Mesenchymal stem cell (in vitro differentiated cells and primary cell): ENCODE data around the gene SUGP1.

Source experiments
- DNase-seq: peaks from one replicate; pipeline ENCODE4 v3.0.0-alpha.2; 2013
- H2AFZ ChIP-seq: one replicate; pipeline ENCODE4 v1.6.1; 2013; ENCODE audit warnings: low read depth, mild to moderate bottlenecking, control low read depth, inconsistent platforms, low read length, moderate library complexity
- H2AK5ac ChIP-seq: 2 replicates; pipeline ENCODE4 v1.6.1; 2013; ENCODE audit warnings: low read length, moderate library complexity, mild to moderate bottlenecking, inconsistent platforms; ENCODE audit not compliant: severe bottlenecking
- H2BK120ac ChIP-seq: one replicate; pipeline ENCODE4 v1.6.1; 2013; ENCODE audit warnings: low read depth, mild to moderate bottlenecking, inconsistent platforms, low read length, moderate library complexity
- H2BK12ac ChIP-seq, 2 experiments: one replicate each; pipeline ENCODE4 v1.6.1; 2013; ENCODE audit warnings: inconsistent platforms in 2 of 2, low read length in 2 of 2, mild to moderate bottlenecking in 2 of 2, moderate library complexity in 2 of 2, control low read depth in 1 of 2
- H2BK15ac ChIP-seq: one replicate; pipeline ENCODE4 v1.6.1; 2013; ENCODE audit warnings: mild to moderate bottlenecking, low read depth, inconsistent platforms; ENCODE audit not compliant: poor library complexity, severe bottlenecking
- H2BK5ac ChIP-seq: 2 replicates; pipeline ENCODE4 v1.6.1; 2013; ENCODE audit warnings: low read depth, mild to moderate bottlenecking, low read length, control low read depth, inconsistent platforms; ENCODE audit not compliant: poor library complexity, severe bottlenecking
- H3K14ac ChIP-seq, 2 experiments: one replicate each; pipeline ENCODE4 v1.6.1; 2013; ENCODE audit warnings: inconsistent platforms in 2 of 2, low read length in 2 of 2, control low read depth in 1 of 2, mild to moderate bottlenecking in 1 of 2, moderate library complexity in 1 of 2
- H3K18ac ChIP-seq, 2 experiments: one replicate each; pipeline ENCODE4 v1.6.1; 2013; ENCODE audit warnings: inconsistent platforms in 2 of 2, low read length in 2 of 2, control low read depth in 1 of 2, low read depth in 1 of 2, mild to moderate bottlenecking in 1 of 2
- H3K23ac ChIP-seq, 2 experiments: one replicate each; pipeline ENCODE4 v1.6.1; 2013; ENCODE audit warnings: inconsistent platforms in 2 of 2, low read length in 2 of 2, mild to moderate bottlenecking in 2 of 2, moderate library complexity in 2 of 2, control low read depth in 1 of 2
- H3K27ac ChIP-seq: 2 replicates; pipeline ENCODE4 v1.5.1; 2013; ENCODE audit warnings: mild to moderate bottlenecking, moderate library complexity, low read length, control low read depth, inconsistent platforms; ENCODE audit not compliant: poor library complexity, severe bottlenecking
- H3K27me3 ChIP-seq, 2 experiments: 2 replicates each; pipeline versions ENCODE4 v1.6.1 to v1.7.0; 2013; ENCODE audit warnings: low read length in 2 of 2, mild to moderate bottlenecking in 2 of 2, moderate library complexity in 2 of 2, control low read depth in 1 of 2, inconsistent platforms in 1 of 2; ENCODE audit not compliant: control insufficient read depth in 1 of 2, insufficient read depth in 1 of 2
- H3K36me3 ChIP-seq, 2 experiments: 2 replicates each; pipeline versions ENCODE4 v1.6.1 to v1.7.0; 2013; ENCODE audit warnings: low read length in 2 of 2, control low read depth in 1 of 2, inconsistent platforms in 1 of 2, low read depth in 1 of 2, mild to moderate bottlenecking in 1 of 2; ENCODE audit not compliant: insufficient read depth in 2 of 2, control insufficient read depth in 1 of 2
- H3K4ac ChIP-seq, 2 experiments: one replicate each; pipeline ENCODE4 v1.6.1; 2013; ENCODE audit warnings: inconsistent platforms in 2 of 2, low read length in 2 of 2, mild to moderate bottlenecking in 2 of 2, moderate library complexity in 2 of 2, control low read depth in 1 of 2, low read depth in 1 of 2
- H3K4me1 ChIP-seq: 2 replicates; pipeline ENCODE4 v1.6.1; 2013; ENCODE audit warnings: low read depth, low read length, control low read depth; ENCODE audit not compliant: control insufficient read depth, insufficient read depth
- H3K4me2 ChIP-seq: 2 replicates; pipeline ENCODE4 v1.6.1; 2013; ENCODE audit warnings: low read length, mild to moderate bottlenecking, inconsistent platforms; ENCODE audit not compliant: poor library complexity, severe bottlenecking
- H3K4me3 ChIP-seq, 2 experiments: 2 replicates each; pipeline versions ENCODE4 v1.5.1 to v1.7.0; 2013; ENCODE audit warnings: low read length in 2 of 2, mild to moderate bottlenecking in 2 of 2, control low read depth in 1 of 2, low read depth in 1 of 2; ENCODE audit not compliant: insufficient read depth in 1 of 2
- H3K79me1 ChIP-seq: replicated peaks from 2 replicates; pipeline ENCODE4 v1.6.1; 2013; ENCODE audit warnings: mild to moderate bottlenecking, control low read depth, low read length, inconsistent platforms; ENCODE audit not compliant: poor library complexity, severe bottlenecking
- H3K9ac ChIP-seq: 2 replicates; pipeline ENCODE4 v1.7.0; 2013; ENCODE audit warnings: mild to moderate bottlenecking, low read length, moderate library complexity
- H3K9me3 ChIP-seq: 2 replicates; pipeline ENCODE4 v1.7.0; 2013; ENCODE audit warnings: mild to moderate bottlenecking, low read length; ENCODE audit not compliant: control insufficient read depth
- H4K8ac ChIP-seq: one replicate; pipeline ENCODE4 v1.6.1; 2013; ENCODE audit warnings: inconsistent platforms, mild to moderate bottlenecking, low read length, moderate library complexity
- H4K91ac ChIP-seq: one replicate; pipeline ENCODE4 v1.6.1; 2013; ENCODE audit warnings: mild to moderate bottlenecking, low read length, inconsistent platforms
- WGBS: methylation state at CpG from one replicate; pipeline ENCODE4 v1.1.7; 2013; ENCODE audit warnings: mixed read lengths; 5-methylcytosine and 5-hydroxymethylcytosine counted together

Gene SUGP1

GRCh38 chr19:19319732-19320360 lies 463 bp downstream of the SUGP1 start:
- Histone ChIP-seq H3K36me3 (peaks cover 31 to 34% of the 10 kb centered on the region in 2 experiments), H3K4me1 (peaks cover 14% of the 10 kb centered on the region), H4K8ac (peak overlapping the region; percentile 94), H3K4me3 (peak overlapping the region; percentile 83 to 99), H3K23ac (peak overlapping the region in 1 of 2 experiments; percentile 83), H3K27me3 (no peaks in the 10 kb centered on the region), H2BK15ac (no peak overlapping the region), H2BK12ac (no peak overlapping the region), H3K4ac (peak overlapping the region; percentile 94 to 95), H3K27ac (no peak overlapping the region), H2BK120ac (peak overlapping the region; percentile 0), H3K9me3 (no peaks in the 10 kb centered on the region), H2BK5ac (peak overlapping the region; percentile 34), H2AFZ (peak overlapping the region; percentile 56), H3K79me1 (peaks cover 27% of the 10 kb centered on the region), H2AK5ac (no peak overlapping the region), H3K9ac (peak overlapping the region; percentile 95), H3K4me2 (peak overlapping the region; percentile 85), H4K91ac (peak overlapping the region; percentile 84), H3K18ac (peak overlapping the region; percentile 69 to 84), H3K14ac (peak overlapping the region in 1 of 2 experiments; percentile 66)
- DNase-seq: no peak
- 13% methylated on average over 30 of the region's 32 CpGs for WGBS

- Histone ChIP-seq H3K79me1 (peaks cover 36% of the 10 kb centered on the region), H3K4me1 (peaks cover 9% of the 10 kb centered on the region), H3K4ac (no peak overlapping the region), H4K91ac (no peak overlapping the region), H2BK15ac (no peak overlapping the region), H3K4me3 (no peak overlapping the region), H3K14ac (no peak overlapping the region), H3K18ac (no peak overlapping the region), H2BK5ac (no peak overlapping the region), H4K8ac (no peak overlapping the region), H3K27ac (no peak overlapping the region), H3K27me3 (no peaks in the 10 kb centered on the region), H3K36me3 (peaks cover 45 to 46% of the 10 kb centered on the region in 2 experiments), H3K23ac (no peak overlapping the region), H3K9ac (no peak overlapping the region), H2BK120ac (no peak overlapping the region), H2AK5ac (no peak overlapping the region), H3K9me3 (no peaks in the 10 kb centered on the region), H2BK12ac (no peak overlapping the region), H3K4me2 (no peak overlapping the region), H2AFZ (no peak overlapping the region)
- 80% methylated on average over 1 of the region's 1 CpG for WGBS
- DNase-seq: no peak
These were observed 4.2 kb downstream of the SUGP1 start for GRCh38 chr19:19316082-19316481.

- Histone ChIP-seq H2BK15ac (no peak overlapping the region), H4K8ac (no peak overlapping the region), H3K27ac (no peak overlapping the region), H3K9ac (no peak overlapping the region), H3K79me1 (peaks cover 42% of the 10 kb centered on the region), H3K4ac (no peak overlapping the region), H2AFZ (no peak overlapping the region), H3K36me3 (peaks cover 51 to 52% of the 10 kb centered on the region in 2 experiments), H2BK120ac (no peak overlapping the region), H3K9me3 (no peaks in the 10 kb centered on the region), H3K4me3 (no peak overlapping the region), H3K4me1 (peaks cover 9% of the 10 kb centered on the region), H3K14ac (no peak overlapping the region), H3K18ac (no peak overlapping the region), H4K91ac (no peak overlapping the region), H3K27me3 (no peaks in the 10 kb centered on the region), H3K4me2 (no peak overlapping the region), H2BK12ac (no peak overlapping the region), H2BK5ac (no peak overlapping the region), H2AK5ac (no peak overlapping the region), H3K23ac (no peak overlapping the region)
- 96% methylated on average over 2 of the region's 2 CpGs for WGBS
- DNase-seq: no peak
These were observed 4.9 kb downstream of the SUGP1 start for GRCh38 chr19:19315444-19315843.

- Histone ChIP-seq H2AFZ (no peak overlapping the region), H3K4ac (no peak overlapping the region), H2AK5ac (no peak overlapping the region), H3K36me3 (peaks cover 86 to 87% of the 10 kb centered on the region in 2 experiments), H3K14ac (no peak overlapping the region), H3K18ac (no peak overlapping the region), H4K91ac (peak overlapping the region; percentile 72), H3K4me3 (no peak overlapping the region), H3K4me1 (no peaks in the 10 kb centered on the region), H2BK15ac (no peak overlapping the region), H2BK12ac (no peak overlapping the region), H3K27me3 (no peaks in the 10 kb centered on the region), H3K79me1 (peaks cover 59% of the 10 kb centered on the region), H4K8ac (no peak overlapping the region), H3K9ac (no peak overlapping the region), H3K27ac (no peak overlapping the region), H3K4me2 (no peak overlapping the region), H2BK5ac (no peak overlapping the region), H3K23ac (no peak overlapping the region), H3K9me3 (no peaks in the 10 kb centered on the region), H2BK120ac (no peak overlapping the region)
- no peak for DNase-seq
- WGBS: 97% methylated on average over 10 of the region's 10 CpGs
These were observed 11.9 kb downstream of the SUGP1 start for GRCh38 chr19:19308373-19308772.
